Lower leg skin (tissue), 3 donors: Measurements from ENCODE around the gene IQCK.

Experiments
- POLR2A ChIP-seq, 2 donors: fragments of 450-650 bp; IDR thresholded peaks; one replicate each; pipeline ENCODE4 v1.6.1; 2016 to 2017; ENCODE audit warnings: antibody characterized with exemption in 2 of 2, mild to moderate bottlenecking in 1 of 2, moderate library complexity in 1 of 2
- TF ChIP-seq, protein P1 (sequence below), 3 donors: fragments of 450-650 bp; IDR thresholded peaks; one replicate each; pipeline ENCODE4 v1.5.1; 2016; ENCODE audit warnings: antibody characterized with exemption in 3 of 3, mild to moderate bottlenecking in 3 of 3, moderate library complexity in 2 of 3

- TF ChIP-seq, protein P1, sequence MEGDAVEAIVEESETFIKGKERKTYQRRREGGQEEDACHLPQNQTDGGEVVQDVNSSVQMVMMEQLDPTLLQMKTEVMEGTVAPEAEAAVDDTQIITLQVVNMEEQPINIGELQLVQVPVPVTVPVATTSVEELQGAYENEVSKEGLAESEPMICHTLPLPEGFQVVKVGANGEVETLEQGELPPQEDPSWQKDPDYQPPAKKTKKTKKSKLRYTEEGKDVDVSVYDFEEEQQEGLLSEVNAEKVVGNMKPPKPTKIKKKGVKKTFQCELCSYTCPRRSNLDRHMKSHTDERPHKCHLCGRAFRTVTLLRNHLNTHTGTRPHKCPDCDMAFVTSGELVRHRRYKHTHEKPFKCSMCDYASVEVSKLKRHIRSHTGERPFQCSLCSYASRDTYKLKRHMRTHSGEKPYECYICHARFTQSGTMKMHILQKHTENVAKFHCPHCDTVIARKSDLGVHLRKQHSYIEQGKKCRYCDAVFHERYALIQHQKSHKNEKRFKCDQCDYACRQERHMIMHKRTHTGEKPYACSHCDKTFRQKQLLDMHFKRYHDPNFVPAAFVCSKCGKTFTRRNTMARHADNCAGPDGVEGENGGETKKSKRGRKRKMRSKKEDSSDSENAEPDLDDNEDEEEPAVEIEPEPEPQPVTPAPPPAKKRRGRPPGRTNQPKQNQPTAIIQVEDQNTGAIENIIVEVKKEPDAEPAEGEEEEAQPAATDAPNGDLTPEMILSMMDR (IDR thresholded peaks at IDR 0.05) = no peak
- TF ChIP-seq POLR2A (IDR thresholded peaks at IDR 0.05) = no peak
Measured at GRCh38 chr16:19746561-19746960, 28.5 kb downstream of the IQCK start.
